Fibroblast of lung (primary cell): Measurements from ENCODE around the gene GPR65.

Source experiments
- EZH2 ChIP-seq: IDR thresholded peaks from 2 replicates; pipeline ENCODE4 v1.5.1; 2012; ENCODE audit warnings: low read length, control low read depth, mild to moderate bottlenecking; ENCODE audit errors: missing control alignments
- TF ChIP-seq, protein P1 (sequence below), 2 donors: IDR thresholded peaks in 1 of 2; conservative IDR thresholded peaks in 1 of 2; 1 replicate in 1 of 2; 2 replicates in 1 of 2; pipeline ENCODE4 v1.5.1; 2011 to 2012; ENCODE audit warnings: low read length in 2 of 2, control low read depth in 1 of 2, inconsistent platforms in 1 of 2, low read depth in 1 of 2, mild to moderate bottlenecking in 1 of 2

GRCh38 chr14:87989221-87989955 lies 15.5 kb upstream of the GPR65 start:
- TF ChIP-seq, protein P1, sequence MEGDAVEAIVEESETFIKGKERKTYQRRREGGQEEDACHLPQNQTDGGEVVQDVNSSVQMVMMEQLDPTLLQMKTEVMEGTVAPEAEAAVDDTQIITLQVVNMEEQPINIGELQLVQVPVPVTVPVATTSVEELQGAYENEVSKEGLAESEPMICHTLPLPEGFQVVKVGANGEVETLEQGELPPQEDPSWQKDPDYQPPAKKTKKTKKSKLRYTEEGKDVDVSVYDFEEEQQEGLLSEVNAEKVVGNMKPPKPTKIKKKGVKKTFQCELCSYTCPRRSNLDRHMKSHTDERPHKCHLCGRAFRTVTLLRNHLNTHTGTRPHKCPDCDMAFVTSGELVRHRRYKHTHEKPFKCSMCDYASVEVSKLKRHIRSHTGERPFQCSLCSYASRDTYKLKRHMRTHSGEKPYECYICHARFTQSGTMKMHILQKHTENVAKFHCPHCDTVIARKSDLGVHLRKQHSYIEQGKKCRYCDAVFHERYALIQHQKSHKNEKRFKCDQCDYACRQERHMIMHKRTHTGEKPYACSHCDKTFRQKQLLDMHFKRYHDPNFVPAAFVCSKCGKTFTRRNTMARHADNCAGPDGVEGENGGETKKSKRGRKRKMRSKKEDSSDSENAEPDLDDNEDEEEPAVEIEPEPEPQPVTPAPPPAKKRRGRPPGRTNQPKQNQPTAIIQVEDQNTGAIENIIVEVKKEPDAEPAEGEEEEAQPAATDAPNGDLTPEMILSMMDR (conservative IDR thresholded peaks at IDR 0.05 in 1 of 2, IDR thresholded peaks at IDR 0.05 in 1 of 2; ENCODE audit: low read depth in 1 of 2, low read length in 2 of 2), result no peak
- TF ChIP-seq EZH2, result no peak
